ENCODE data around the gene C2CD5.
A peak's percentile ranks its signal among the peaks of the same experiment; 100 is the strongest.
"Not testable (repeated sequence)": the region's sequence is repeated elsewhere in the genome, so short reads cannot be mapped to it uniquely, and the experiment has no call there.

C2CD5 gene

DNA sequence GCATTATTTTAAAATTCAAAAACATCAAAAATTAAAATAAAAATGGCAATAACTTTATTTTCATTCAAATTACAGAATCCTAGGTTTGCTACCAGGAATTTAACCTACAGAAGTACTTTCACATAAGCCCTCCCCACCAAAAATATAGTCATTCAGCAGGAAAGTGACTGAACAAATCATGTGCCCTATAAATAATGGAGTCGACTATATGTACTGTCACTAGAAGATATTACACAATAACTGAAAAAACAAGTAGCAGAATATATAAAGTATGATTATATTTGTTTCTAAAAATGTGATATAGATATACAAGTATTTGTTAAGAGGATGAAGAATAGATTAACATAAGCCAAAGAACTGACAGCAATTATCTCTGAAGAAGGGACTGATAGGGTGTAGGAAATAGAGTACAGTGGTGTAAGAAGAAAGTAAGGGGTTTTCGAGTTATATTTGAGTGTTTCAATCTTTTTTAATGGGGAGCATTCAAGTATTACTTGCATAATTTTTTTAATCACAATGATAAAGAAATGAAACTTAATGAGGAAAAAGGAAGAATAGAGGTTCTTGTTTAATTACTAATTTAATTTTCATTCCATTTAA is 7.9 kb downstream of the C2CD5 start:
- DNase-seq: no peak

DNA sequence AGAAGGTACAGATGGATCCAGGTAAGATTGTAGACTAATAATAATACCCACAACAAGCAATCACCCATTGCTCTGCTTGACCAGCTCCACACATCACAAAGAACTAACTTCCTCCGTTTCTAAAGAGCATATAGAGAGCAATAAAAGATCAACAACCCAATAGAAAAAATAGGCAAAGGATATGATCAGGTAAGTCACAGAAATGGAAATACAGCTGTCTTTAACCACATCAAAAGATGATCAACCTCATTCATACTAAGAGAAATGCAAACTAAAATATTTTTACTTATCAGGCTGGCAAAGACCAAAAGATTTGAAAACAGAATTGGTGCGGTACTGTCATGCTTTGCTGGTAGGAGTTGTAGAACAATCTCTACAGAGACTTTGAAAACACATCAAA is 8.9 kb downstream of the C2CD5 start:
- no peak for DNase-seq

- DNase-seq: no peak
Observed at GRCh38 chr12:22535038-22535437, 9.3 kb downstream of the C2CD5 start.

DNA sequence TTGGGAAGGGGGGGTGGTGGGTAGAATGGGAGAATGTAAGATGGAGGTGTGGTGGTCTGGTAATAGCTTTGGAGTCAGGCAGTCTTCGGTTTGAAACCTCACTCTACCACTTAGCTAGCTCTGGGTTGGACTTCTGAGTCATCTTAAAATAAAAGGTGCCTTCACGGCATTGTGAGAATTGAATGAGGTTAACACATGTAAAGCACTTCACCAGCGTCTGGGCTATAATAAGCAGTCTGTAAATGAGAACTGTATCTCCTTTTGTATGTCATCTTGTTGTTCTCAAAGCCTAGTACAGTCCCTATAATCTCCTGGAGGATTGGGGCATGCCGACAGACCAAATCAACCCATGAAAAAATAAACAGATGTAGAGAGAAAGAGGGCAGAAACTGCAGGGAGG is 11.2 kb downstream of the C2CD5 start:
- DNase-seq: no peak

- no peak for DNase-seq
Observed at GRCh38 chr12:22532317-22532716, 12.0 kb downstream of the C2CD5 start.

DNA sequence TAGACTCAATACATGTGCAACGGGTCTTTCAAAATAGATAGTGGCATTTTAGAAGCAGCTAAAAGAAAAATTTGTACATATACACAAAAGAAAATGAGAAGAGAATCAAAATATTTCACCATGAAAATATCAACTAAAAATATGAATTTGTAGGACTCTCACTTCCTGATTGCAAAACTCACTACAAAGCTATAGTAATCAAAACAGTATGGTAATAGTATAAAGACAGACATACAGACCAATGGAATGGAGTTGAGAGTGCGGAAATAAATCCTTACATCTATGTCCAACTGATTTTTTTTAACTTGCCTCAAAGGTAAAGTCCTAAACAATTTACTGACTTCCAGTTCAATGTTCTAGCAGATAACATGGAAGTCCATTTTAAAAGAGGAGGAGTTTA is 13.1 kb downstream of the C2CD5 start:
- no peak for DNase-seq

DNA sequence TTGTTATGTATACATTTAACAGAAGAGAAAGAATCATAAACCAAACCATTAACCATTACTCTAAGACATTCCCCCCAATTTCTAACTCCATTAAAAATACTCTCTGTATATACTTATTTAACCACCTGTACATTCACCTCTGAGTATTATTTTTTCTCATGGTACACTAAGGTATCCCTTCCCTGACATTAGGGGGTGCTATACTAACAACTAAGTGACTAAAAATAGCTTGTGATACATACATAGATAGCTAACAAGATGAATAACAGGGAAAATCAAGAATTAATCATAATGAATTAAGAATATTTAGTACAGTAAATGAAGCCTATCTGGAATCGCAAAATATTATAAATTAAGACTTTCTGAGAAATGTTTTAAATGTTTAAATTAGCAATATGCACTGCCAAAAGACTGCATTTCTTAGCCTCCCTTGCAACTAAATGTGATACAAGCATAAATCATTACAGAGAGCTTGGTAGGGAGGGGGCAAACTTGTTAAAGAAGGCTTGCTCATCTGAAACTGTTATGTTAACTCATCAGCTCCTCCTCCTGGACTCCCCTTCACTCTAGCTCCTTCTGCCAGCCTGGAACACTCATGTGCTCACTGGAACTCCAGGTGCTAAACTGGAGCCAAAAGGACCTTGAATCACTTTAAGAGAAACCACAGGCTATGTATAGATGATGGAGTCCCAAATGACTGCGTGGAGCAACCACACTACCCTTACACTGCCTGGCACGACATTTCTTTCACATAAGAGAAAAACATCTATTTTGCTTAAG is 14.9 kb downstream of the C2CD5 start:
- DNase-seq: peak; percentile 57

DNA sequence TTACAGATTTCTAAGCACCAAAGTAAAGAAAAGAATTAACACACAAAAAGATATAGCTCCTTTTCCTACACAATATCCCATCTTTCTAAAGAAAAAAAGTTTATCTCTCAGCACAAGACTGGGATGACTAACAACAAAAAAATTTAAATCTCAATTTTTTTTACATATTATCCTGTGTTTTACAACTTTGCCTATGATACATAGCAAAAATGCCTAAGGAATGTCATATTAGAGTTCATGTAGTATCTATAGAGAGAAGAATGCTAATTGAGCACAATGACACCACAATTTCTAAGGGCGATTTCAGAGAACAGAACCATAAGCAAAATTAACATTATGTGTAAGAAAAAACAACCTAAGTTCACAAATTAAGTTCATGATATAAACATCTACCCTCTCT is 16.3 kb downstream of the C2CD5 start:
- DNase-seq: no peak

DNA sequence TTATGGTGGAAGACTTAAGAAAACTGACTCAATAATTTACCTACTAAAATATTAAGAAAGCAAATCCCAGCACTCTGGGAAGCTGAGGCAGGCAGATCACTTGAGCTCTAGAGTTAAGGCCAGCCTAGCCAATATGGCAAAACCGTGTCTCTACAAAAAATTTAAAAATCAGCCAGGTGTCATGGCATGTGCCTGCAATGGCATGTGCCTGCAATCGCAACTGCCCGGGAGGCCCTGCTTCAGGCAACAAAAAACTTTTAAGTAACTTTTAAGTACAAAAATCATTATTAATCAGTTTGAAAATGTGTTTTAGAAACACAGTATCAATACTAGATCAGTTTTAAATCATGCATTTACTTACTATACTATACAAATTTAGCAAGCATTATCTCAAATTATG is 17.5 kb downstream of the C2CD5 start:
- no peak for DNase-seq

GRCh38 chr12:22525426-22525825 is 18.9 kb downstream of the C2CD5 start:
- no peak for DNase-seq

- DNase-seq: no peak
Observed at GRCh38 chr12:22518998-22519397, 25.3 kb downstream of the C2CD5 start.

- DNase-seq: peak; percentile 84
Observed at GRCh38 chr12:22518060-22518719, 26.2 kb downstream of the C2CD5 start.

- DNase-seq: no peak
Observed at GRCh38 chr12:22514875-22515274, 29.5 kb downstream of the C2CD5 start.

DNA sequence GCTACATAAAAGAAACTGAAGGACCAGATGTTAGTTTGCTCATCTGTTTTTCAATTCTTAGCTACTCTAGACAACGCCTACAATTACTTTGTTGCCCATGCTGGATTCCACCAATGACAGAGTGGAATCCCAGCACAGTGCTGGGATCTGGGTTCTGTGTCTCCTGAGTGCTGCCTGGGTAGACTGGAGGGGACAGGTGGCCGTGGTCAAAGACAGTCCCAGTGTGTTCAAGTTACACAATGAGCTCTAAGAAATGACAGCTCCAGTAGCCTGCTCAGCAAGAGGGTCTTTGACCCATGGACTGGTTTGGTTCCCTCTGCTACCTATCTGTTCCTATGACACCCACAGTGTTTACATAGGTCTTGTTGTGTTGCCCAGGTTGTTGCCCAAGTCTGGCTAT is 38.5 kb downstream of the C2CD5 start:
- no peak for DNase-seq

GRCh38 chr12:22500100-22500499 is 44.2 kb downstream of the C2CD5 start:
- DNase-seq: no peak

DNA sequence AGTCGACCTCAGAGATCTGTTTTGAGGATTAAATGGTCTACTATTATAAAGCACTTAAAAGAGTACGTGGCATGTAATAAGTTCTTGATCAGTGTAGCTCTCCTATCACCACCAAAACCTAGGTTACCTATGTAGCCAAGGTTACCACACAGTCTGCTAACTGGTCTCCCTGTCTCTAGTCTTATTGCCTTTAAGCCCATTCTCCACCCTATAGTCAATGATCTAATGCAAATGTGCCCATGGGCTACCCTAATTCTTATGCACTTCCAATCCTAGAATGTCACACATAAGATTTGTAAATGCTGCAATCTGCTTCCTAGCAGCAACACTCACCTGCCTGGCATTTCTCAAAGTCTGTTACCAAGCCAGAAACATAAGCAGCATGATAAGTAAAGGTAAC is 44.9 kb downstream of the C2CD5 start:
- DNase-seq: no peak

DNA sequence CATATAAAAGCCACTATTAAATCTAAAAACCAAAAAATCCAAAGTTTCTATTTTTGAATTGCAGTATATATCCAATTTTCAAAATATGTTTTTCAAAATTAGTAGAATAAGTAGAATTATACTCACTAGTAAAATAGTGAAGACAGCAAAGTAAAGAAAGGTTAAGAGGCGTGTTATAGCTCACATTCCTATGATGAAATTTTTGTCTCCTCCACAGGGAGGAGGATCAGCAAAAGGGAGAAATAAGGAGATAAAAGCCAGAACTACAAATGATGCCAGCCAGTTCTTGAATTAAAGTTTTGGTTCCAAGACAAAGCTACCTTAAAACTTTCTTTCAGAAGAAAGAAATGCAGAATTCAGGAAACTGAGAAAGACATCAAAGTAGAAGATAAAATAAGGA is 50.0 kb downstream of the C2CD5 start:
- DNase-seq: no peak

GRCh38 chr12:22491034-22491433 is 53.3 kb downstream of the C2CD5 start:
- DNase-seq: no peak

DNA sequence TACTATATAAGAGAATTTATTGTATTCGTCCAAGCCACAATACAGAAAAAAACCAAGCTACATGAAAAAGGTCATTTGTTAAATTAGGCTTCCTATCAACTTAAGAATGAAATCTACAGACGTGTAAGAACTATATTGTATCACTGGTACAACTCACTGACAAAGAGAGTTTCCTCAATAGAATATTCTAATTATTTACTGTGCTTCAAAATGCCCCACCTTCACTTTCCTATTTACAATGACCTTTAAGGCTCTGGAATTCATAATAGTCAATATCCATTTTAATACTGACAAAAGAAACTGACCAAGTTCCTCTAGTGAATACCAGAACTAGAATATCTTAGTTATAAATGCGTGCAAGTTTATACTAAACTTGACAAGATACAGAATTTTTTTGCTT is 55.9 kb downstream of the C2CD5 start:
- no peak for DNase-seq

- DNase-seq: not testable (repeated sequence)
Observed at GRCh38 chr12:22487683-22488082, 56.7 kb downstream of the C2CD5 start.

DNA sequence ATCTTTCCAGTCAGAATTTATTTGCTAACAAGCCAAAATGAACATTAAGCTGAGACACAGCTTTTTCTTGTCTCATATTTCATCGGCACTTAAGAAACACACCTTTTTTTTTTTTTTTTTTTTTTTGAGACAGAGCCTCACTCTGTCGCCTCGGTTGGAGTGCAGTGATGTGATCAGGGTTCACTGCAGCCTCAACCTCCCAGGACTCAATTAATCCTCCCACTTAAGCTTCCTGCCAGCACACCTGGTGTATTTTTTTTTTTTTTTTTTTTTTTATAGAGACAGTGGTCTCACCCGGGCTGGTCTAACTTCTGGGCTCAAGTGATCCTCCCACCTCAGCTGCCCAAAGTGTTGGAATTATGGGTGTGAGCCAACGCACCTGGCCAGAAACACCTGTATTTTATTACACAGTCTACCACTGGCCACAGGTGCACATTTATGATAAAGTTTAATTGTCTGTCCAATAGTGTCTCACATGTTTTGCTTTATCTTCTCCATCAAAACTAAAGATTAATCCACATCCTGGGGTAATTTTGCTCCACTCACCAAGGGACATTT is 62.7 kb downstream of the C2CD5 start:
- DNase-seq: peak; percentile 73

DNA sequence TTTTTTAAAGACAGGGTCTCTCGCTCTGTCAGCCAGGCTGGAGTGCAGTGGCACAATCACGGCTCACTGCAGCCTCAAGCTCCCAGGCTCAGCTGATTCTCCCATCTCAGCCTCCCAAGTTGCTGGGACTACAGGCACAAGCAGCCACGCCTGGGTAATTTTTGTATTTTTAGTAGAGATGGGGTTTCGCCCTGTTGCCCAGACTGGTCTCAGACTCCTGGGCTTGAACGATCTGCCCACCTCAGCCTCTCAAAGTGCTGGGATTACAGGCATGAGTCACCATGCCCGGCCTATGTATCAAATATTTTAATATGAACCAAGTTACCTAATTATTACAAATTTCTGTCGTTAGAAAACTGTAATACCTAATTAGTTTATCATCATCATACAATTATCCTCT is 63.5 kb downstream of the C2CD5 start:
- not testable (repeated sequence) for DNase-seq

DNA sequence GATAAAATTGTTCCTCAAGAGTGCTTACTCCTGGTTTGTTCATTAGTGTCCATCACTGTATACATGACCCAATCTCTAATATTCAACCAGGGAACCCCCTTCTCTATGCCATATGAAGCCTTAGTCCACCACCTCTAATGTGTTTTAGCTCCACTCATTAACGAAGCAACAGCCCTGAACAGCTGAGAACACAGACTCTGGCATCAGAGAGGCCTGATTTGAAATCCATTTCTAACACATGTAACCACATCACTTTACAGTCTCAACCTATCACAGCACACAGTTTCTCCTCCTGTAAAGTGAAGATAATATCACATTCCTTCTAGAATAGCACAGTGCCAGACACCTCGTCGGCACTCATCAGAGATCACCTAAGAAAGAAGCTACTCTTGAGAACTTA is 64.3 kb downstream of the C2CD5 start:
- DNase-seq: no peak

- no peak for DNase-seq
Observed at GRCh38 chr12:22477894-22478287, 66.5 kb downstream of the C2CD5 start.

All from NCI-H69 (cell line).